Breast epithelium (tissue), 4 donors: Measurements from ENCODE around the gene TSR3. TPM values are rescaled to one million over a fixed set of nuclear protein-coding genes. Genes with fewer than 3 reads are reported as not detected.

Experiments used
- DNase-seq, 2 donors: peaks; one replicate each; pipeline ENCODE4 v3.0.0-alpha.2; 2019; ENCODE audit warnings: low spot score in 2 of 2
- H3K27ac ChIP-seq, 2 donors: fragments of 200-600 bp; sonication (generic) in 1 of 2; one replicate each; pipeline ENCODE4 v1.5.1; 2016 to 2019; ENCODE audit warnings: mild to moderate bottlenecking in 1 of 2
- H3K27me3 ChIP-seq, 2 donors: fragments of 200-600 bp; sonication (generic) in 1 of 2; one replicate each; pipeline versions ENCODE4 v1.5.1 to v1.6.0; 2017 to 2019; ENCODE audit warnings: control low read depth in 1 of 2, mild to moderate bottlenecking in 1 of 2
- H3K36me3 ChIP-seq: fragments of 200-600 bp; one replicate; pipeline ENCODE4 v1.5.1; 2019
- H3K4me1 ChIP-seq, 2 donors: fragments of 200-600 bp; sonication (generic); one replicate each; pipeline ENCODE4 v1.5.1; 2016 to 2019; ENCODE audit warnings: control low read depth in 1 of 2
- H3K4me3 ChIP-seq, 3 donors: fragments of 200-600 bp; sonication (generic); 1 replicate in 2 of 3; 2 replicates in 1 of 3; pipeline ENCODE4 v1.5.1; 2016 to 2019; ENCODE audit warnings: mild to moderate bottlenecking in 3 of 3, moderate library complexity in 2 of 3
- H3K9me3 ChIP-seq, 2 donors: fragments of 200-600 bp; sonication (generic) in 1 of 2; one replicate each; pipeline ENCODE4 v1.5.1; 2016 to 2019; ENCODE audit warnings: control low read depth in 1 of 2
- POLR2A ChIP-seq: fragments of 450-650 bp; IDR thresholded peaks from one replicate; pipeline ENCODE4 v1.6.1; 2016; ENCODE audit warnings: antibody characterized with exemption, mild to moderate bottlenecking, moderate library complexity
- POLR2AphosphoS5 ChIP-seq, 3 donors: sonication (generic); formaldehyde crosslinking; IDR thresholded peaks; one replicate each; pipeline ENCODE4 v1.6.1; 2017; ENCODE audit warnings: antibody characterized with exemption in 3 of 3
- intact Hi-C: fragments of 100-400 bp; cut with DNase I; formaldehyde crosslinking; loops from one replicate; pipeline ENCODE4 v1.15.1; 2023; ENCODE audit warnings: low total_unique reads
- total RNA-seq, 3 donors: library from RNA; depleted of rRNA; stranded (reverse); fragments of >200 nt; gene quantifications; one replicate each; pipeline ENCODE4 v1.1.0, GENCODE V29; 2016
- TF ChIP-seq, protein P1 (sequence below), 3 donors: fragments of 450-650 bp; IDR thresholded peaks; one replicate each; pipeline ENCODE4 v1.5.1; 2016 to 2017; ENCODE audit warnings: antibody characterized with exemption in 3 of 3, mild to moderate bottlenecking in 3 of 3, moderate library complexity in 3 of 3

Gene TSR3
- total RNA-seq, 3 donors from 2014 or later: 54.4 to 72.3 (median 59.6) TPM

DNA sequence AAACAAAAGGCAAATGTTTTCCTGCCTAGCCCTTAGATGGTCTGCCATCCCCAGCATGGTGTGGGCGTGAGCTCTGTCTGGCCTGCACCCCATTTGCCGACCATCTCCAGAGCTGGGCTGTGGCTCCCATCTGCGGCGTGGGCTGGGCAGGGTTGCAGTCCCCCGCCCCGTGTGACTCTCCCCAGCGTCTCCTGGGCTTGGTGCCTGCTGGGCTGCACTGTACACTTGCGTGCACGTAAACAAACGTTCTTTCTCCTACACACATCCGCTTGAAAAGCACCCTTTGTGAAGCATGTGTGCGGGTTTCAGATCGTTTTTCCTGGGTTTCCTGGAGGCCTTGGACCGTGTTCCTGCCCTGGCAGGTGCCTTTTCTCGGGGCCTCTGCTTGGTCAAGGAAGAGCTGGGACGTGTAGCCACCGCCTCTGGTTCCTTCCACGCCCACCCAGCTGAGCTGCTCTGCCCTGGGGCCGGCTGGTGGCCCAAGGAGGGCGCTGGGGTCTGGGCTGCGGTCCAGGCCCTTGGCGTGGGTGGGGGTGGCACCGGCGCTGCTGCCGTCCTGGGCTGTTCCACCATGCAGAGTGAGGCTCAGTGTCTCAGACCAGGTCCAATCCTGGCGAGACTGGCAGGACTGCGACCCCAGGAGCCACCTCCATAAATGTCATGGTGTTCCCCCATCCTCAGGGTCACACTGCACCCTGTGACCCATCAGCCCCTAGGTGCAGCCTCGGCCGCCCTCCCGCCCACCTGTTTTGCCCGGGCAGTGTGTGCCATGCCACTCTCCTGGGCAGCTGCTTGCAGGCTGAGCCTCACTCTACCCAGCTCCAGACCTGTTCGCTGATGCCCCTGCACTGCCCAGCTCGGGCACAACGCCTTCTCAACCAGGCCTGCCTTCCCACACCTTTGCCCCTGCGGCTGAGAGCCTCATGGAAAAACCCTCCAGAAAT, 28.1 kb downstream of the TSR3 start:
- H3K4me3 ChIP-seq: no peak overlapping the region
- peak overlapping the region; percentile 59 to 72 for H3K27ac ChIP-seq
- TF ChIP-seq, protein P1, sequence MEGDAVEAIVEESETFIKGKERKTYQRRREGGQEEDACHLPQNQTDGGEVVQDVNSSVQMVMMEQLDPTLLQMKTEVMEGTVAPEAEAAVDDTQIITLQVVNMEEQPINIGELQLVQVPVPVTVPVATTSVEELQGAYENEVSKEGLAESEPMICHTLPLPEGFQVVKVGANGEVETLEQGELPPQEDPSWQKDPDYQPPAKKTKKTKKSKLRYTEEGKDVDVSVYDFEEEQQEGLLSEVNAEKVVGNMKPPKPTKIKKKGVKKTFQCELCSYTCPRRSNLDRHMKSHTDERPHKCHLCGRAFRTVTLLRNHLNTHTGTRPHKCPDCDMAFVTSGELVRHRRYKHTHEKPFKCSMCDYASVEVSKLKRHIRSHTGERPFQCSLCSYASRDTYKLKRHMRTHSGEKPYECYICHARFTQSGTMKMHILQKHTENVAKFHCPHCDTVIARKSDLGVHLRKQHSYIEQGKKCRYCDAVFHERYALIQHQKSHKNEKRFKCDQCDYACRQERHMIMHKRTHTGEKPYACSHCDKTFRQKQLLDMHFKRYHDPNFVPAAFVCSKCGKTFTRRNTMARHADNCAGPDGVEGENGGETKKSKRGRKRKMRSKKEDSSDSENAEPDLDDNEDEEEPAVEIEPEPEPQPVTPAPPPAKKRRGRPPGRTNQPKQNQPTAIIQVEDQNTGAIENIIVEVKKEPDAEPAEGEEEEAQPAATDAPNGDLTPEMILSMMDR (IDR thresholded peaks at IDR 0.05): no peak
- no peak for TF ChIP-seq POLR2AphosphoS5 (IDR thresholded peaks at IDR 0.05)
- no peak for TF ChIP-seq POLR2A
- H3K27me3 ChIP-seq: no peaks in the 10 kb centered on the region
- peaks cover 14% of the 10 kb centered on the region for H3K36me3 ChIP-seq
- peaks cover 7 to 10% of the 10 kb centered on the region in 2 donors for H3K4me1 ChIP-seq
- peak in 1 of 2 donors; percentile 38 for DNase-seq
- H3K9me3 ChIP-seq: no peaks in the 10 kb centered on the region
- intact Hi-C loops: no loop called here

DNA sequence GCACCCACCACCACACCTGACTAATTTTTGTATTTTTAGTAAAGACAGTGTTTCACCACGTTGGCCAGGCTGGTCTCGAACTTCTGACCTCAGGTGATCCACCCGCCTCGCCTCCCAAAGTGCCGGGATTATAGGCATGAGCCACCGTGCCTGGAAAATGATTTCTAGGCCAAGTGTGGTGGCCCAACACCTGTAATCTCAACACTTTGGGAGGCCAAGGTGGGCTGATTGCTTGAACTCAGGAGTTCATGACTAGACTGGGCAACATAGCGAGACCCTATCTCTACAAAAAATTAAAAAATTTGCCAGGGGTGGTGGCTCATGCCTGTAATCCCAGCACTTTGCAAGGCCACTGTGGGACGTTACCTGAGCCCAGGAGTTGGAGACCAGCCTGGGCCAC, 29.3 kb downstream of the TSR3 start:
- TF ChIP-seq POLR2AphosphoS5 (IDR thresholded peaks at IDR 0.05) (no peak), POLR2A (no peak)
- TF ChIP-seq, protein P1 (IDR thresholded peaks at IDR 0.05): no peak
- Histone ChIP-seq H3K27me3 (no peaks in the 10 kb centered on the region), H3K27ac (no peak overlapping the region), H3K4me3 (no peak overlapping the region), H3K4me1 (peaks cover 7 to 10% of the 10 kb centered on the region in 2 donors), H3K36me3 (peaks cover 19% of the 10 kb centered on the region), H3K9me3 (no peaks in the 10 kb centered on the region)
- no peak for DNase-seq
- intact Hi-C loops: no loop called here

DNA sequence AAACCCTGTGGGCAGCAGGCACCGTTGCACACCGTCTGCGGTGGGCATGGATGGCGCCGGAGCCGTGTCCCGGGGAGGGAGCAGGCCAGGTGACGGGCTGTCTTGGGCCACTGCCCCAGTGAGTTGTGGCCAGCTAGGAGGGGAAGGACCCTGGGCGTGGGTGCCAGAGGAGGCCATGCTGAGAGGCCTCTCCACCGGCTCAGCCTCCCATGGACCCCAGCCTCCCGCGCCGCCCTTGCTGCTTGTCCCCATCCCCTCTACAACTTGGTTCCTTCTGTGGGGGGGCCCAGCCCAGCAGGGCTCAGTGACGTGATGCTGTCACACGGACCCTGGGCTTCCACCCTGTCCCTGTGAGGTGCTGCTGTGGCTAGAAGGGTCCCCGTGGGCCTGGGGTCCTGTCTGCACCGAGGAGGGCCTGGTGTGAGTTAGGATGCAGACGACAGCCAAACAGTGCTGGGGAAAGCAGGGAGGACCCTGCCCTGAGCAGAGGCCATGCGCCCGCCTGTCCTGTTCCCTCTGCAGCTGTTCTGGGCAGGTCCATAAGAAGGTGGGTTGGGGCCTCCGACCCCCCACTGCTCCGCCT, 30.9 kb downstream of the TSR3 start:
- TF ChIP-seq, protein P1 (IDR thresholded peaks at IDR 0.05): no peak
- TF ChIP-seq POLR2AphosphoS5 (IDR thresholded peaks at IDR 0.05): no peak
- no peak for TF ChIP-seq POLR2A
- intact Hi-C loops: no loop called here
- Histone ChIP-seq H3K36me3 (peaks cover 19% of the 10 kb centered on the region), H3K4me1 (peaks cover 7 to 10% of the 10 kb centered on the region in 2 donors), H3K9me3 (no peaks in the 10 kb centered on the region), H3K27me3 (no peaks in the 10 kb centered on the region), H3K27ac (no peak overlapping the region), H3K4me3 (no peak overlapping the region)
- DNase-seq: no peak

DNA sequence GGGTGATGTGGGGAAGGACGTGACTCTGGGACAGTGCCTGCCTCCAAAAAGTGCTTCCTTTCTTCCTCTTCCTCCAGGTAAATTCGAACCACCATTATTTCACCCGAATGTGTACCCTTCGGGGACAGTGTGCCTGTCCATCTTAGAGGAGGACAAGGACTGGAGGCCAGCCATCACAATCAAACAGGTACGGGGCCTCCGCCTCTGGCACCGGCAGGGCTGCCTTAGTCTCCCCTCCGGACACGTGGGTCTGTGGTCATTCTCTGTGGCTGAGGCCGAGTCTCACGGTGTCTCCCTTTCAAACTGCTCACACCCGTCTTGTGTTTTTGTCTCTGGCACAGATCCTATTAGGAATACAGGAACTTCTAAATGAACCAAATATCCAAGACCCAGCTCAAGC, 31.6 kb downstream of the TSR3 start:
- Histone ChIP-seq H3K27ac (no peak overlapping the region), H3K9me3 (no peaks in the 10 kb centered on the region), H3K36me3 (peaks cover 16% of the 10 kb centered on the region), H3K4me1 (peaks cover 7 to 10% of the 10 kb centered on the region in 2 donors), H3K27me3 (no peaks in the 10 kb centered on the region), H3K4me3 (no peak overlapping the region)
- DNase-seq: no peak
- TF ChIP-seq, protein P1 (IDR thresholded peaks at IDR 0.05): no peak
- TF ChIP-seq POLR2AphosphoS5 (IDR thresholded peaks at IDR 0.05) (no peak), POLR2A (no peak)
- intact Hi-C loops: no loop called here

DNA sequence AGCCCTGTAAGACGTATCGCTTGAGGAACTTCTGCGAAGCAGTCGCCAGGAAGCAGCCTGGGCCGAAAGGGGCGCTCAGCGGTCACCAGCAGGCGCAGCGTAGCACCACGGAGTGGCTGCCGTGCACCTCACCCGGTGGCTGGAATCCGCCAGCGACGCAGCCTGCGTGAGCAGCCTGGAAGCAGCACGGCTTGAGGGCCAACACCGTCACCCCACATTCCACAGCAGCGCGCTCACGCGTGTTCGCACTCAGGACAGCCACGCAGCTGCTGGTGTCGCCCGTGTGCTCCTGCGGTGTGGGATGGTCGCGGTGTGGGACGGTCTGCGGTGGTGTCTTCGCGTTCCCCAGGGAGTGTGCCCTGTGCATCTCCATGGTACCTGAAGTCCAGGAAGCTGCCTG, 32.6 kb downstream of the TSR3 start:
- H3K36me3 ChIP-seq: peaks cover 13% of the 10 kb centered on the region
- no peaks in the 10 kb centered on the region for H3K27me3 ChIP-seq
- peaks cover 4 to 7% of the 10 kb centered on the region in 2 donors for H3K4me1 ChIP-seq
- no peak overlapping the region for H3K27ac ChIP-seq
- DNase-seq: no peak
- intact Hi-C loops: loop anchor here (10.0 kb wide), 1 partner anchor 96 kb away; the partner anchor contains the start of gene UNKL
- TF ChIP-seq POLR2AphosphoS5 (IDR thresholded peaks at IDR 0.05) (no peak), POLR2A (no peak)
- TF ChIP-seq, protein P1 (IDR thresholded peaks at IDR 0.05): no peak
- no peak overlapping the region for H3K4me3 ChIP-seq
- H3K9me3 ChIP-seq: no peaks in the 10 kb centered on the region
